ENCODE results near the gene FZD8. TPM values are rescaled to one million over a fixed set of nuclear protein-coding genes. Genes with fewer than 3 reads are reported as not detected.

FZD8 gene
- total and polyA plus RNA-seq, 2 experiments from 2014 or later, result 0.47 to 8.7 TPM

- ATAC-seq (no peak), DNase-seq (ENCODE audit: low spot score) (no peak)
- Mint-ChIP-seq H3K27ac (no peak overlapping the region), H3K4me1 (peaks cover 46% of the 10 kb centered on the region), H3K27me3 (ENCODE audit: insufficient read depth, low read depth, poor library complexity) (peaks cover 13% of the 10 kb centered on the region), H3K4me3 (no peak overlapping the region; the same call in 2 of the 3 replicates), H3K9me3 (no peaks in the 10 kb centered on the region), H3K36me3 (ENCODE audit: low read depth) (no peaks in the 10 kb centered on the region)
- Histone ChIP-seq H3K27ac (ENCODE audit: low read depth) (no peak overlapping the region), H3K4me3 (no peak overlapping the region), H2AFZ (peak overlapping the region; percentile 49; the same call in 1 of the 2 replicates), H3F3A (replicated peaks; ENCODE audit: low read depth) (peaks cover 4% of the 10 kb centered on the region; the same call in 1 of the 2 replicates), H3K27me3 (ENCODE audit: insufficient read depth) (no peaks in the 10 kb centered on the region), H3K4me1 (ENCODE audit: insufficient read depth) (peaks cover 37% of the 10 kb centered on the region), H3K79me2 (replicated peaks; ENCODE audit: insufficient read depth) (no peaks in the 10 kb centered on the region), H3K4me2 (peak overlapping the region; percentile 31), H4K20me1 (replicated peaks; ENCODE audit: insufficient read depth) (no peaks in the 10 kb centered on the region), H3K36me3 (ENCODE audit: insufficient read depth) (no peaks in the 10 kb centered on the region), H3K9me2 (ENCODE audit: insufficient read depth) (no peaks in the 10 kb centered on the region; the same call in none of the 2 replicates)
- TF ChIP-seq ZNF331 (CRISPR knock-in tag; IDR thresholded peaks at IDR 0.05; ENCODE audit: low read depth) (no peak), REST (IDR thresholded peaks at IDR 0.05; ENCODE audit: unreplicated experiment) (no peak), EZH2 (IDR thresholded peaks at IDR 0.05; ENCODE audit: low read depth, unreplicated experiment) (no peak), ZNF114 (CRISPR knock-in tag; IDR thresholded peaks at IDR 0.05) (no peak), NANOG (IDR thresholded peaks at IDR 0.05; ENCODE audit: borderline replicate concordance) (no peak), CTCF (conservative IDR thresholded peaks at IDR 0.05; ENCODE audit: low read depth in 2 of 2) (no peak), JUNB (IDR thresholded peaks at IDR 0.05; ENCODE audit: unreplicated experiment) (no peak), ZNF462 (CRISPR knock-in tag; IDR thresholded peaks at IDR 0.05) (no peak), EZH2phosphoT487 (IDR thresholded peaks at IDR 0.05; ENCODE audit: unreplicated experiment) (no peak), STAT1 (IDR thresholded peaks at IDR 0.05; ENCODE audit: unreplicated experiment) (no peak), ETS1 (IDR thresholded peaks at IDR 0.05) (no peak), POLR2AphosphoS5 (IDR thresholded peaks at IDR 0.05; ENCODE audit: low read depth) (no peak), CREB1 (CRISPR knock-in tag; IDR thresholded peaks at IDR 0.05; ENCODE audit: low read depth) (no peak)
Observed at GRCh38 chr10:35690534-35690933, 48.4 kb upstream of the FZD8 start.

Data from GM23338 (cell line).